Subcutaneous abdominal adipose tissue (tissue), 5 donors: Measurements from ENCODE around the gene SEC61G.

ENCODE experiments used
- H3K27ac ChIP-seq: one replicate; pipeline ENCODE4 v1.7.0; 2013; ENCODE audit warnings: low read depth, mild to moderate bottlenecking, inconsistent platforms, low read length, moderate library complexity
- H3K27me3 ChIP-seq, 5 donors: one replicate each; pipeline ENCODE4 v1.7.0; 2013; ENCODE audit warnings: low read length in 5 of 5, inconsistent platforms in 1 of 5; ENCODE audit not compliant: control insufficient read depth in 5 of 5, insufficient read depth in 4 of 5
- H3K36me3 ChIP-seq, 5 donors: one replicate each; pipeline ENCODE4 v1.7.0; 2013; ENCODE audit warnings: low read length in 5 of 5; ENCODE audit not compliant: control insufficient read depth in 5 of 5, insufficient read depth in 5 of 5
- H3K4me1 ChIP-seq, 5 donors: one replicate each; pipeline ENCODE4 v1.7.0; 2013; ENCODE audit warnings: low read length in 5 of 5, mild to moderate bottlenecking in 3 of 5, moderate library complexity in 1 of 5; ENCODE audit not compliant: control insufficient read depth in 5 of 5, insufficient read depth in 5 of 5
- H3K4me3 ChIP-seq, 5 donors: one replicate each; pipeline ENCODE4 v1.7.0; 2013; ENCODE audit warnings: low read length in 5 of 5, low read depth in 1 of 5
- H3K9ac ChIP-seq, 5 donors: one replicate each; pipeline ENCODE4 v1.7.0; 2013; ENCODE audit warnings: low read length in 5 of 5, mild to moderate bottlenecking in 4 of 5, moderate library complexity in 3 of 5
- H3K9me3 ChIP-seq, 5 donors: one replicate each; pipeline ENCODE4 v1.7.0; 2013; ENCODE audit warnings: low read length in 5 of 5; ENCODE audit not compliant: control insufficient read depth in 5 of 5
- donor health status: healthy.
- donor health status: healthy.
- donor health status: healthy.
- donor health status: healthy.
- donor health status: healthy.

The SEC61G gene

GRCh38 chr7:54758702-54759592 lies at the start of gene SEC61G:
Gene SEC61G, minus strand, starts transcription at chr7:54759211. Its CDS starts 1,623 bp downstream, at chr7:54757588.
- H3K9me3 ChIP-seq, result no peaks in the 10 kb centered on the region
- H3K36me3 ChIP-seq, result peaks cover 3 to 14% (median 5%) of the 10 kb centered on the region in 5 donors
- H3K9ac ChIP-seq, result peak within 1 kb of the TSS; percentile 91 to 98 (median 94)
- H3K4me3 ChIP-seq, result peak within 1 kb of the TSS; percentile 85 to 98 (median 96)
- no peaks in the 10 kb centered on the region for H3K27me3 ChIP-seq
- H3K4me1 ChIP-seq, result peaks cover 3 to 33% (median 24%) of the 10 kb centered on the region in 5 donors
- peak within 1 kb of the TSS; percentile 81 for H3K27ac ChIP-seq

DNA sequence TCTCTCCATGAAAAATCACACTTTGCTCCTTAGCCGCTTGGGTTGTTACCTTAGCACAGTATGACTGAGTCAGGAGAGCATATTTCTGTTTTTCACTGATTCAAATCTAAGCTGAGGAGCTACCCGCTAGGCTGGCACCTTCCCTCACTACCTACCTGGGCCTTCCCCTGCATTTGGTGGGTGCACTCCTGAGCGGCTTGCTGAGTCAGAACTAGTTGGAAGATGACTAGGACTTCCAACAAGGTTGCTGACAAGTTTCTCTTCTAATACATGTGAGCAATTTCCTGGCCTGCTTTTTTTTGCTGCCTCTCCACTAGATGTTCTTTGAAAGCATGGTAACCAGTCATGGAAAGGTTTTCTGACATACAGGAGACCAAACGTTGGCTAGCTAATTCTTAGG lies 43.8 kb upstream of the SEC61G start:
- Histone ChIP-seq H3K4me1 (no peaks in the 10 kb centered on the region), H3K27ac (no peak overlapping the region), H3K4me3 (no peak overlapping the region), H3K9ac (no peak overlapping the region), H3K36me3 (no peaks in the 10 kb centered on the region), H3K27me3 (no peaks in the 10 kb centered on the region), H3K9me3 (no peaks in the 10 kb centered on the region)

GRCh38 chr7:54802114-54802513 lies 43.1 kb upstream of the SEC61G start:
- H3K9ac ChIP-seq, result no peak overlapping the region
- H3K9me3 ChIP-seq, result no peaks in the 10 kb centered on the region
- no peak overlapping the region for H3K4me3 ChIP-seq
- no peaks in the 10 kb centered on the region for H3K4me1 ChIP-seq
- no peaks in the 10 kb centered on the region for H3K36me3 ChIP-seq
- H3K27ac ChIP-seq, result no peak overlapping the region
- H3K27me3 ChIP-seq, result no peaks in the 10 kb centered on the region

DNA sequence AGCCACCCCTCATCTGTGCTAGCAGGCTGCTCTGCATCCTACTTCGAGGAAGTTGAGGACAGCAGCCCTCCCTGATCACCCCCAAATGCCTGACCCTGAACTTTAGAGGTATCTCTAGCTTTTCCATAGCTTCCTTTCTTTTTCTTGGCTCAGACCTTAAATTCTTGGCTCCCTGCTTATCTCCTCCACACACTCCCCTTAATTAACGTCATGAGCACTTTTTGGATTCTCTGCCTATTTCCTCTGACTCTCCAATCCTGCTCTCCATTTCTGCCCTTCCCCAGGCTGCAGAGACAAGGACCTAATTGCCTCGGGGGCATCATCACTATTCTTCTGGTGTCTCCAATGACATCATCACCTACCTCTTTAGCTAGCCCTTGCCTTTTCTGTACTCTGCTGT lies 40.8 kb upstream of the SEC61G start:
- Histone ChIP-seq H3K9me3 (no peaks in the 10 kb centered on the region), H3K27me3 (no peaks in the 10 kb centered on the region), H3K4me3 (no peak overlapping the region), H3K9ac (no peak overlapping the region), H3K27ac (no peak overlapping the region), H3K4me1 (peaks cover 0 to 7% (median 0%) of the 10 kb centered on the region in 5 donors), H3K36me3 (no peaks in the 10 kb centered on the region)

DNA sequence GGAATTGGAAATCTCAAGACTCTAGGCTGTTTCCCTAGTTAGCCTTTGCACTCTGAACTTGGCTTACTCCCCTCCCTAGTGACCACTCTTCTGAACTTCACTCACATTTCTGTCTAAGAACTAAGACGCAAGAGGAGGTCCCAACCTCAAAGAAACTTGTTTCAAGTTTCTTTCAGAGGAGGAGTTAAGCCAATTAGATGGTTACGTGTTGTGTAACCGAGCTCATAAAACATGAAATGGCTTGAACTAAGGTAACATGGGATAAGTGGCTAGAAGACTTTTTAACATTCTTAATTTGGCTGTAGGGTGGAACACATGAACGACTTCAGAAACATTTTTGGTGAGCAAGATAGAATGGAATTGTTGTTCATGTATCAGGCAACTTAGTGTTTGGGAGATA lies 39.5 kb upstream of the SEC61G start:
- H3K9me3 ChIP-seq, result no peaks in the 10 kb centered on the region
- H3K36me3 ChIP-seq, result no peaks in the 10 kb centered on the region
- H3K9ac ChIP-seq, result no peak overlapping the region
- no peak overlapping the region for H3K27ac ChIP-seq
- no peaks in the 10 kb centered on the region for H3K27me3 ChIP-seq
- H3K4me3 ChIP-seq, result no peak overlapping the region
- peaks cover 0 to 7% (median 0%) of the 10 kb centered on the region in 5 donors for H3K4me1 ChIP-seq

DNA sequence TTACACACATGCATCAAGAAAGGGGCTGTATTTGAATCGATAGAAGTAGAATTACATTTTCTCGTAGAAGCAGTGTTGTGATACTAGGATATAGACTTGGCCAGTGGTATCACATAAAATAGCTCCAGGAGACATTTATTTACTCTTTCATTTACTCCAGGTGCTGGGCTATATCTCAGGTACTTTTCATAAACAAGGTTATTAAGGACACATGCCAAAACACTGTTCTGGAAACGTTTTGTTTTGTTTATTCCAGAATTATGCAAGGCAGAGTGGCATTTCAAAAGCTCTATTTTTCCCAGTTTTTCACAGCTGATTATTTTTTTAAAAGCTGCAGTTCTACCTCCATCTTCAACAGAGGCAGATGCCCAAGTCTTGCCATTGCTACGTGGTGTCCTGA lies 37.8 kb upstream of the SEC61G start:
- no peak overlapping the region for H3K27ac ChIP-seq

GRCh38 chr7:54796150-54796549 lies 37.1 kb upstream of the SEC61G start:
- Histone ChIP-seq H3K27ac (no peak overlapping the region), H3K27me3 (no peaks in the 10 kb centered on the region), H3K9me3 (no peaks in the 10 kb centered on the region), H3K4me3 (no peak overlapping the region), H3K4me1 (peaks cover 0 to 7% (median 0%) of the 10 kb centered on the region in 5 donors), H3K36me3 (no peaks in the 10 kb centered on the region), H3K9ac (no peak overlapping the region)

More for the DNA sequence above, 37.8 kb upstream of the SEC61G start:
- Histone ChIP-seq H3K36me3 (no peaks in the 10 kb centered on the region), H3K9me3 (no peaks in the 10 kb centered on the region), H3K27me3 (no peaks in the 10 kb centered on the region), H3K4me3 (no peak overlapping the region), H3K9ac (no peak overlapping the region), H3K4me1 (peaks cover 0 to 7% (median 0%) of the 10 kb centered on the region in 5 donors)

- H3K9me3 ChIP-seq, result no peaks in the 10 kb centered on the region
- no peak overlapping the region for H3K9ac ChIP-seq
- no peaks in the 10 kb centered on the region for H3K27me3 ChIP-seq
- no peak overlapping the region for H3K27ac ChIP-seq
- H3K4me3 ChIP-seq, result no peak overlapping the region
- H3K36me3 ChIP-seq, result no peaks in the 10 kb centered on the region
- peaks cover 0 to 7% (median 6%) of the 10 kb centered on the region in 5 donors for H3K4me1 ChIP-seq
Measured at GRCh38 chr7:54792383-54792782, 33.4 kb upstream of the SEC61G start.

DNA sequence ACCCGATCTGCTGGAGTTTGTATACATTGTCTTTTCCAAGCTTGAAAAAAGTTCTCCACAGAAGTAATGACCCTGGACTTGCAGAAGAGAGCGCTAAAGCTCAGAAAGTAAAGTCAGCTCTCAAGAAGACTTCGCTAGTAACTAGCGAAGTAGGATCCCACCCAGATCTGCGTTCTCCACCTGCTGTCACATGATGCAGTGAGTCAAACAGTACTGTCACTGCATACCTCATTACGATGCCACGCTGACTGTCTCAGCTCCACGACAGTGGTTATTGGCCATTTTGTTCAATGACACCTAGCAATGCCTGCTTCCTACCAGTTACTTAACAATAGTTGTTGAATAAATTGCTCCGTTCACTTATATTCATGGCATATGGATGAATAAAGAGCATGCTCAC lies 29.7 kb upstream of the SEC61G start:
- Histone ChIP-seq H3K9me3 (no peaks in the 10 kb centered on the region), H3K9ac (no peak overlapping the region), H3K27ac (no peak overlapping the region), H3K4me3 (peak overlapping the region in 1 of 5 donors; percentile 49), H3K27me3 (peaks cover 0 to 3% (median 0%) of the 10 kb centered on the region in 5 donors), H3K36me3 (no peaks in the 10 kb centered on the region), H3K4me1 (peaks cover 0 to 7% (median 5%) of the 10 kb centered on the region in 5 donors)

DNA sequence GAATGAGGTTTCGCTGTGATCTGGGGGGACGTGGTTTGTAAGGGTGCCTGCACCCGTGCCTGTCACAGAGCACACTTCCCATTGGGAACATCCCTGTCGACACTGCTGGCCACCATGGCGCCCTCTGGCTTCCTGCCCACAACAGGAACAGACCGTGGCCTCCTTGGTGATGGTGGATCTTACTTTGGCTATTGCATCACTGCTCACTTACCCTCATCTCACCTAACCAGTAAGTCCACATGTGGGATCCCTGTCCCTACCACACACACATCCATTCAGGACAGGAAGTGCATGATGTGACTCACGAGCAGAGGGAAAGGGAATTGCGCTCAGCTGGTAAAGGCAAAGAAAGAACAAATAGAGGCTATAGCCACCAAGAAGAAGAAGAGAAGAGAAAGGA lies 26.2 kb upstream of the SEC61G start:
- Histone ChIP-seq H3K36me3 (no peaks in the 10 kb centered on the region), H3K27ac (no peak overlapping the region), H3K9me3 (no peaks in the 10 kb centered on the region), H3K9ac (no peak overlapping the region), H3K4me1 (peaks cover 0 to 7% (median 5%) of the 10 kb centered on the region in 5 donors), H3K4me3 (no peak overlapping the region), H3K27me3 (peaks cover 0 to 6% (median 0%) of the 10 kb centered on the region in 5 donors)
